ENCODE measurements around the gene ACTR1B.

The ACTR1B gene

GRCh38 chr2:97656905-97657587 is 6.8 kb downstream of the ACTR1B start:
- TF ChIP-seq CTCF (conservative IDR thresholded peaks at IDR 0.05; ENCODE audit: low read depth): no peak
- POLR2A ChIA-PET (ENCODE audit: low non-redundant PET): no interaction called here
- no peak for DNase-seq (ENCODE audit: low spot score)
- CTCF ChIA-PET: no interaction called here
- peak overlapping the region; percentile 17 for H3K27ac ChIP-seq

- no peak for DNase-seq (ENCODE audit: low spot score)
- H3K27ac ChIP-seq: peak overlapping the region; percentile 17; the same call in 1 of the 2 replicates
- no peak for TF ChIP-seq CTCF (conservative IDR thresholded peaks at IDR 0.05; ENCODE audit: low read depth)
- ChIA-PET CTCF (no interaction called here), POLR2A (ENCODE audit: low non-redundant PET) (no interaction called here)
These were observed 7.6 kb downstream of the ACTR1B start for GRCh38 chr2:97656129-97656755.

- POLR2A ChIA-PET (ENCODE audit: low non-redundant PET): no interaction called here
- no peak for TF ChIP-seq CTCF (conservative IDR thresholded peaks at IDR 0.05; ENCODE audit: low read depth)
- H3K27ac ChIP-seq: 0 out of 2 replicates have a peak overlapping the region, but pooled peaks have one; percentile 9
- no peak for DNase-seq (ENCODE audit: low spot score)
- CTCF ChIA-PET: no interaction called here
These were observed 9.1 kb downstream of the ACTR1B start for GRCh38 chr2:97654791-97655190.

- no peak for DNase-seq (ENCODE audit: low spot score)
- TF ChIP-seq CTCF (conservative IDR thresholded peaks at IDR 0.05; ENCODE audit: low read depth): no peak
- H3K27ac ChIP-seq: 0 out of 2 replicates have a peak overlapping the region, but pooled peaks have one; percentile 9
- CTCF ChIA-PET: no interaction called here
- POLR2A ChIA-PET (ENCODE audit: low non-redundant PET): no interaction called here
These were observed 9.5 kb downstream of the ACTR1B start for GRCh38 chr2:97654309-97654708.

GRCh38 chr2:97653874-97654273 is 10.0 kb downstream of the ACTR1B start:
- CTCF ChIA-PET: no interaction called here
- no peak for DNase-seq (ENCODE audit: low spot score)
- no peak overlapping the region for H3K27ac ChIP-seq
- POLR2A ChIA-PET (ENCODE audit: low non-redundant PET): no interaction called here
- no peak for TF ChIP-seq CTCF (conservative IDR thresholded peaks at IDR 0.05; ENCODE audit: low read depth)

- H3K27ac ChIP-seq: no peak overlapping the region
- POLR2A ChIA-PET (ENCODE audit: low non-redundant PET): no interaction called here
- CTCF ChIA-PET: no interaction called here
- TF ChIP-seq CTCF (conservative IDR thresholded peaks at IDR 0.05; ENCODE audit: low read depth): no peak
- no peak for DNase-seq (ENCODE audit: low spot score)
These were observed 10.4 kb downstream of the ACTR1B start for GRCh38 chr2:97653473-97653872.
